K562 (cell line): ENCODE results near the gene UBE2L6. TPM values are rescaled to one million over a fixed set of nuclear protein-coding genes. Genes with fewer than 3 reads are reported as not detected.

Experiments
- CCAR2 ChIP-seq: fragments of 200-400 bp; formaldehyde crosslinking; IDR thresholded peaks from 2 replicates; pipeline ENCODE4 v1.6.1; 2017; ENCODE audit warnings: mild to moderate bottlenecking, low read depth, low read length
- KLF13 ChIP-seq: fragments of 450-650 bp; IDR thresholded peaks from 2 replicates; pipeline ENCODE4 v1.6.1; 2016; ENCODE audit warnings: missing genetic modification characterization, low read depth, mild to moderate bottlenecking, missing compliant biosample characterization, moderate library complexity, borderline replicate concordance
- KLF16 ChIP-seq: IDR thresholded peaks from 2 replicates; pipeline ENCODE4 v1.6.1; 2016; ENCODE audit warnings: antibody characterized with exemption
- MAZ ChIP-seq, 2 experiments: fragments of 450-650 bp in 1 of 2; sonication (generic) in 1 of 2; formaldehyde crosslinking; IDR thresholded peaks in 1 of 2; conservative IDR thresholded peaks in 1 of 2; 2 replicates each; pipeline versions ENCODE4 v1.4.0 to v1.5.0; 2020; ENCODE audit warnings: mild to moderate bottlenecking in 1 of 2, missing genetic modification reagents in 1 of 2
- MCM5 ChIP-seq: fragments of 450-650 bp; IDR thresholded peaks from 2 replicates; pipeline ENCODE4 v1.6.1; 2016; ENCODE audit warnings: low read depth
- NFIC ChIP-seq: fragments of 450-650 bp; IDR thresholded peaks from 2 replicates; pipeline ENCODE4 v1.6.1; 2017; ENCODE audit warnings: mild to moderate bottlenecking, inconsistent platforms
- NRF1 ChIP-seq, 2 experiments: fragments of 450-650 bp; IDR thresholded peaks in 1 of 2; conservative IDR thresholded peaks in 1 of 2; 2 replicates each; pipeline ENCODE4 v1.6.1; 2014; ENCODE audit warnings: mild to moderate bottlenecking in 2 of 2
- POLR2A ChIP-seq: fragments of 450-650 bp; conservative IDR thresholded peaks from 2 replicates; pipeline ENCODE4 v1.6.1; 2016
- POU5F1 ChIP-seq: fragments of 150-350 bp; IDR thresholded peaks from 2 replicates; pipeline ENCODE4 v1.6.1; 2014; ENCODE audit warnings: borderline replicate concordance, low read length, low read depth, mild to moderate bottlenecking; ENCODE audit not compliant: partially characterized antibody
- PURB ChIP-seq: sonication (generic); formaldehyde crosslinking; IDR thresholded peaks from 2 replicates; pipeline ENCODE4 v1.9.0; 2021; ENCODE audit warnings: low read depth, mild to moderate bottlenecking, missing genetic modification reagents
- RBM22 ChIP-seq: fragments of 200-400 bp; formaldehyde crosslinking; IDR thresholded peaks from 2 replicates; pipeline ENCODE4 v1.6.1; 2018; ENCODE audit warnings: low read length, low read depth; ENCODE audit not compliant: poor library complexity, severe bottlenecking
- SETDB1 ChIP-seq: IDR thresholded peaks from one replicate; pipeline ENCODE4 v1.6.1; 2012; ENCODE audit warnings: low read length, control low read depth, inconsistent platforms
- STAT5A ChIP-seq: IDR thresholded peaks from 2 replicates; pipeline ENCODE4 v1.6.1; 2012; ENCODE audit warnings: low read length, inconsistent platforms, borderline replicate concordance
- ZNF232 ChIP-seq: sonication (generic); formaldehyde crosslinking; IDR thresholded peaks from 2 replicates; pipeline ENCODE4 v1.8.0; 2022; ENCODE audit warnings: mild to moderate bottlenecking, missing genetic modification reagents
- ZNF561 ChIP-seq: fragments of 450-650 bp; formaldehyde crosslinking; conservative IDR thresholded peaks from 2 replicates; pipeline ENCODE4 v1.4.0; 2020; ENCODE audit warnings: mild to moderate bottlenecking, moderate library complexity
- polyA plus RNA-seq, 8 experiments: library from polyadenylated mRNA; depleted of rRNA in 4 of 8; stranded (reverse) in 5 of 8; unstranded in 3 of 8; fragments of >200 nt; fragmentation: Nextera tagmentation in 2 of 8; fragmentation: Illumina TruSeq in 1 of 8; extraction: Ambion mirVana in 2 of 8; extraction: Trizol in 1 of 8; gene quantifications; 2 replicates each; pipeline versions ENCODE4 v1.2.1 to v1.2.3, GENCODE V29; 2011 to 2014; ENCODE audit warnings: inconsistent platforms in 1 of 8, missing spikeins in 1 of 8
- total RNA-seq, 7 experiments: library from RNA; depleted of rRNA in 6 of 7; stranded (reverse); fragments of >200 nt in 6 of 7; fragmentation: Illumina TruSeq in 2 of 7; extraction: Trizol in 2 of 7; gene quantifications; 2 replicates each; pipeline versions ENCODE4 v1.2.1 to v1.2.3, GENCODE V29; 2011 to 2021; ENCODE audit warnings: low replicate concordance in 1 of 7
- TF ChIP-seq, protein P1 (sequence below): sonication (generic); formaldehyde crosslinking; IDR thresholded peaks from 2 replicates; pipeline ENCODE4 v1.9.0; 2022; ENCODE audit warnings: mild to moderate bottlenecking, missing genetic modification reagents
- TF ChIP-seq, protein P2 (sequence below): sonication (generic); formaldehyde crosslinking; IDR thresholded peaks from 2 replicates; pipeline ENCODE4 v1.8.0; 2022; ENCODE audit warnings: mild to moderate bottlenecking, missing genetic modification reagents, borderline replicate concordance
- TF ChIP-seq, protein P3 (sequence below): sonication (generic); formaldehyde crosslinking; IDR thresholded peaks from 2 replicates; pipeline ENCODE4 v1.8.0; 2022; ENCODE audit warnings: mild to moderate bottlenecking, missing genetic modification reagents
- TF ChIP-seq, protein P4 (sequence below): fragments of 450-650 bp; IDR thresholded peaks from 2 replicates; pipeline ENCODE4 v1.6.1; 2016; ENCODE audit warnings: low read depth, mild to moderate bottlenecking, moderate library complexity
- TF ChIP-seq, protein P5 (sequence below): fragments of 250-450 bp; sonication (Bioruptor Pico); IDR thresholded peaks from 2 replicates; pipeline ENCODE4 v1.8.0; 2021; ENCODE audit warnings: moderate library complexity, mild to moderate bottlenecking, inconsistent platforms

Gene UBE2L6
- total and polyA plus RNA-seq, 9 of the 15 experiments (the other 6 are each of a cell fraction or from before 2014, with no cell fraction given), result 5.9 to 24.9 (median 9.7) TPM

DNA sequence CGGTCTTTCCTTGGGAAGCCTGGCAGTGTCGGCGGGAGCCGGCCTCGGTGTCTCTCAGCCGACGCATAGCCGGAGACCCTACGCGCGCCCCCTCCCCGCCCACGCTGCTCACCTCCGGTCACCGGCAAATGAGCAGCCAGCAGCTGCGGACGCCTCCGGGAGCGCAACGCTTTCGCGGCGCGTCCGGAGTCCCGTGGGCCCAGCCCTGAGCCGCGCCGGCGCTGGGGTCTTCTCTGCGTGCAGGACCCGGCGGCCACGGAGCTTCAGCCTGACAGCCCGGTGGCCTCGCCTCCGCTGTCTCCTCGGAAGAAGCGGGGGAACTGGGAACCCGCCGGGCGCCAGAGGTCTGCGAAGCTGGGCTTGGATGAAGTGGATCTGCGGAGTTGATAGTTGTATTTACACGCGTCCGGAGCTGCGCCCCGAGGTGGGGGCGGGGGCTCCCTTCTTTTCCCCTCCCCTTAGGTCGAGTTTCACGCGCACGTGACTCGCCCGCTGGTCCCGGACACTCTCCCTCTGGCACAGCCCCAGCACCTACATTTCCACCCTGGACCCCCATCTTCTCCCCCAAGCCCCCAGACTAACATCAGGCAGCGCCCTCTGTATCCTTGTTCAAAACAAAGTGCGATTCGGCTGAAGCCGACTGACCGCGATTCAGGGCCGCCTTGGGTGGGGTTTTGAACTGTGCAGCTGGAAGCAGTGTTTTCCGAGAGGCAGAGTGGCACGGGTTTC lies 52.0 kb downstream of the UBE2L6 start, which contains the start of gene SLC43A1 (continued):
- TF ChIP-seq MAZ (CRISPR knock-in tag; conservative IDR thresholded peaks at IDR 0.05 in 1 of 2, IDR thresholded peaks at IDR 0.05 in 1 of 2), result peak; percentile 19 to 91; a peak in 3 of 4 replicates
- TF ChIP-seq, protein P1, sequence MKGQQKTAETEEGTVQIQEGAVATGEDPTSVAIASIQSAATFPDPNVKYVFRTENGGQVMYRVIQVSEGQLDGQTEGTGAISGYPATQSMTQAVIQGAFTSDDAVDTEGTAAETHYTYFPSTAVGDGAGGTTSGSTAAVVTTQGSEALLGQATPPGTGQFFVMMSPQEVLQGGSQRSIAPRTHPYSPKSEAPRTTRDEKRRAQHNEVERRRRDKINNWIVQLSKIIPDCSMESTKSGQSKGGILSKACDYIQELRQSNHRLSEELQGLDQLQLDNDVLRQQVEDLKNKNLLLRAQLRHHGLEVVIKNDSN (CRISPR knock-in tag), result peak; percentile 94
- no peak for TF ChIP-seq RBM22
- TF ChIP-seq, protein P2, sequence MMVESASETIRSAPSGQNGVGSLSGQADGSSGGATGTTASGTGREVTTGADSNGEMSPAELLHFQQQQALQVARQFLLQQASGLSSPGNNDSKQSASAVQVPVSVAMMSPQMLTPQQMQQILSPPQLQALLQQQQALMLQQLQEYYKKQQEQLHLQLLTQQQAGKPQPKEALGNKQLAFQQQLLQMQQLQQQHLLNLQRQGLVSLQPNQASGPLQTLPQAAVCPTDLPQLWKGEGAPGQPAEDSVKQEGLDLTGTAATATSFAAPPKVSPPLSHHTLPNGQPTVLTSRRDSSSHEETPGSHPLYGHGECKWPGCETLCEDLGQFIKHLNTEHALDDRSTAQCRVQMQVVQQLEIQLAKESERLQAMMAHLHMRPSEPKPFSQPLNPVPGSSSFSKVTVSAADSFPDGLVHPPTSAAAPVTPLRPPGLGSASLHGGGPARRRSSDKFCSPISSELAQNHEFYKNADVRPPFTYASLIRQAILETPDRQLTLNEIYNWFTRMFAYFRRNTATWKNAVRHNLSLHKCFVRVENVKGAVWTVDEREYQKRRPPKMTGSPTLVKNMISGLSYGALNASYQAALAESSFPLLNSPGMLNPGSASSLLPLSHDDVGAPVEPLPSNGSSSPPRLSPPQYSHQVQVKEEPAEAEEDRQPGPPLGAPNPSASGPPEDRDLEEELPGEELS (CRISPR knock-in tag), result no peak; the same call in 1 of the 2 replicates
- no peak for TF ChIP-seq POU5F1
- no peak for TF ChIP-seq KLF13 (tag)
- TF ChIP-seq, protein P3, sequence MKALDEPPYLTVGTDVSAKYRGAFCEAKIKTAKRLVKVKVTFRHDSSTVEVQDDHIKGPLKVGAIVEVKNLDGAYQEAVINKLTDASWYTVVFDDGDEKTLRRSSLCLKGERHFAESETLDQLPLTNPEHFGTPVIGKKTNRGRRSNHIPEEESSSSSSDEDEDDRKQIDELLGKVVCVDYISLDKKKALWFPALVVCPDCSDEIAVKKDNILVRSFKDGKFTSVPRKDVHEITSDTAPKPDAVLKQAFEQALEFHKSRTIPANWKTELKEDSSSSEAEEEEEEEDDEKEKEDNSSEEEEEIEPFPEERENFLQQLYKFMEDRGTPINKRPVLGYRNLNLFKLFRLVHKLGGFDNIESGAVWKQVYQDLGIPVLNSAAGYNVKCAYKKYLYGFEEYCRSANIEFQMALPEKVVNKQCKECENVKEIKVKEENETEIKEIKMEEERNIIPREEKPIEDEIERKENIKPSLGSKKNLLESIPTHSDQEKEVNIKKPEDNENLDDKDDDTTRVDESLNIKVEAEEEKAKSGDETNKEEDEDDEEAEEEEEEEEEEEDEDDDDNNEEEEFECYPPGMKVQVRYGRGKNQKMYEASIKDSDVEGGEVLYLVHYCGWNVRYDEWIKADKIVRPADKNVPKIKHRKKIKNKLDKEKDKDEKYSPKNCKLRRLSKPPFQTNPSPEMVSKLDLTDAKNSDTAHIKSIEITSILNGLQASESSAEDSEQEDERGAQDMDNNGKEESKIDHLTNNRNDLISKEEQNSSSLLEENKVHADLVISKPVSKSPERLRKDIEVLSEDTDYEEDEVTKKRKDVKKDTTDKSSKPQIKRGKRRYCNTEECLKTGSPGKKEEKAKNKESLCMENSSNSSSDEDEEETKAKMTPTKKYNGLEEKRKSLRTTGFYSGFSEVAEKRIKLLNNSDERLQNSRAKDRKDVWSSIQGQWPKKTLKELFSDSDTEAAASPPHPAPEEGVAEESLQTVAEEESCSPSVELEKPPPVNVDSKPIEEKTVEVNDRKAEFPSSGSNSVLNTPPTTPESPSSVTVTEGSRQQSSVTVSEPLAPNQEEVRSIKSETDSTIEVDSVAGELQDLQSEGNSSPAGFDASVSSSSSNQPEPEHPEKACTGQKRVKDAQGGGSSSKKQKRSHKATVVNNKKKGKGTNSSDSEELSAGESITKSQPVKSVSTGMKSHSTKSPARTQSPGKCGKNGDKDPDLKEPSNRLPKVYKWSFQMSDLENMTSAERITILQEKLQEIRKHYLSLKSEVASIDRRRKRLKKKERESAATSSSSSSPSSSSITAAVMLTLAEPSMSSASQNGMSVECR (CRISPR knock-in tag), result peak; percentile 20; the same call in 1 of the 2 replicates
- no peak for TF ChIP-seq STAT5A
- peak; percentile 74 for TF ChIP-seq NFIC
- no peak for TF ChIP-seq CCAR2
- TF ChIP-seq NRF1 (conservative IDR thresholded peaks at IDR 0.05 in 1 of 2, IDR thresholded peaks at IDR 0.05 in 1 of 2), result peak; percentile 67 to 73
- TF ChIP-seq PURB, result no peak
- peak; percentile 77 for TF ChIP-seq POLR2A
- no peak for TF ChIP-seq ZNF561 (CRISPR knock-in tag)
- TF ChIP-seq SETDB1, result no peak
- TF ChIP-seq, protein P4, sequence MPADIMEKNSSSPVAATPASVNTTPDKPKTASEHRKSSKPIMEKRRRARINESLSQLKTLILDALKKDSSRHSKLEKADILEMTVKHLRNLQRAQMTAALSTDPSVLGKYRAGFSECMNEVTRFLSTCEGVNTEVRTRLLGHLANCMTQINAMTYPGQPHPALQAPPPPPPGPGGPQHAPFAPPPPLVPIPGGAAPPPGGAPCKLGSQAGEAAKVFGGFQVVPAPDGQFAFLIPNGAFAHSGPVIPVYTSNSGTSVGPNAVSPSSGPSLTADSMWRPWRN, result no peak
- no peak for TF ChIP-seq KLF16
- TF ChIP-seq, protein P5, sequence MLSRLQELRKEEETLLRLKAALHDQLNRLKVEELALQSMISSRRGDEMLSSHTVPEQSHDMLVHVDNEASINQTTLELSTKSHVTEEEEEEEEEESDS, result no peak
- no peak for TF ChIP-seq ZNF232 (CRISPR knock-in tag)
- TF ChIP-seq MCM5, result no peak
